ENCODE data around the gene ATP4A.

DNA sequence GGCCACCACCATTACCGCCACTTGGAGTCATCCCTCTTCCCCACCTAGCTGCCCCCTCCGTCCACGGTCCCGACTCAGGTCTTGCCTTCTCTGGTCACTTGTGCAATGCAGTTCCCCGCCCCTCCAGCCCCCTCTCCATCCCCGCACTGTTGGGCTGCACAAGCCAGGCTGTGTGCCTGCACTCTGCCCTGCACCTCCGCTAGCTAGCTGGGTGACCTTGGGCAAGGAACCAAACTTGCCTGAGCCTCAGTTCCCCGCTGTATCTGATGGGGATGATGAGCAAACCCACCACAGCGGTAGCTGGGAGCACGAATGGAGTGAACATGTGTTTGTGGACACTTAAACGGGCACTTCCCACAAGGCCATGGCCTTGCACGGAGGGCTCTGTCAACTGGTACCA is 23.6 kb downstream of the ATP4A start:
- TF ChIP-seq NFIC (IDR thresholded peaks at IDR 0.05) (no peak), EP300 (IDR thresholded peaks at IDR 0.05; ENCODE audit: borderline replicate concordance) (no peak), CREB1 (IDR thresholded peaks at IDR 0.05; ENCODE audit: low read depth) (no peak), RAD21 (IDR thresholded peaks at IDR 0.05; ENCODE audit: low read depth) (no peak), TCF12 (IDR thresholded peaks at IDR 0.05; ENCODE audit: low read depth) (no peak), TAF1 (IDR thresholded peaks at IDR 0.05; ENCODE audit: low read depth) (no peak), EGR1 (IDR thresholded peaks at IDR 0.05) (no peak)
- TF ChIP-seq, protein P1, sequence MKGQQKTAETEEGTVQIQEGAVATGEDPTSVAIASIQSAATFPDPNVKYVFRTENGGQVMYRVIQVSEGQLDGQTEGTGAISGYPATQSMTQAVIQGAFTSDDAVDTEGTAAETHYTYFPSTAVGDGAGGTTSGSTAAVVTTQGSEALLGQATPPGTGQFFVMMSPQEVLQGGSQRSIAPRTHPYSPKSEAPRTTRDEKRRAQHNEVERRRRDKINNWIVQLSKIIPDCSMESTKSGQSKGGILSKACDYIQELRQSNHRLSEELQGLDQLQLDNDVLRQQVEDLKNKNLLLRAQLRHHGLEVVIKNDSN (IDR thresholded peaks at IDR 0.05), result no peak
- TF ChIP-seq, protein P2, sequence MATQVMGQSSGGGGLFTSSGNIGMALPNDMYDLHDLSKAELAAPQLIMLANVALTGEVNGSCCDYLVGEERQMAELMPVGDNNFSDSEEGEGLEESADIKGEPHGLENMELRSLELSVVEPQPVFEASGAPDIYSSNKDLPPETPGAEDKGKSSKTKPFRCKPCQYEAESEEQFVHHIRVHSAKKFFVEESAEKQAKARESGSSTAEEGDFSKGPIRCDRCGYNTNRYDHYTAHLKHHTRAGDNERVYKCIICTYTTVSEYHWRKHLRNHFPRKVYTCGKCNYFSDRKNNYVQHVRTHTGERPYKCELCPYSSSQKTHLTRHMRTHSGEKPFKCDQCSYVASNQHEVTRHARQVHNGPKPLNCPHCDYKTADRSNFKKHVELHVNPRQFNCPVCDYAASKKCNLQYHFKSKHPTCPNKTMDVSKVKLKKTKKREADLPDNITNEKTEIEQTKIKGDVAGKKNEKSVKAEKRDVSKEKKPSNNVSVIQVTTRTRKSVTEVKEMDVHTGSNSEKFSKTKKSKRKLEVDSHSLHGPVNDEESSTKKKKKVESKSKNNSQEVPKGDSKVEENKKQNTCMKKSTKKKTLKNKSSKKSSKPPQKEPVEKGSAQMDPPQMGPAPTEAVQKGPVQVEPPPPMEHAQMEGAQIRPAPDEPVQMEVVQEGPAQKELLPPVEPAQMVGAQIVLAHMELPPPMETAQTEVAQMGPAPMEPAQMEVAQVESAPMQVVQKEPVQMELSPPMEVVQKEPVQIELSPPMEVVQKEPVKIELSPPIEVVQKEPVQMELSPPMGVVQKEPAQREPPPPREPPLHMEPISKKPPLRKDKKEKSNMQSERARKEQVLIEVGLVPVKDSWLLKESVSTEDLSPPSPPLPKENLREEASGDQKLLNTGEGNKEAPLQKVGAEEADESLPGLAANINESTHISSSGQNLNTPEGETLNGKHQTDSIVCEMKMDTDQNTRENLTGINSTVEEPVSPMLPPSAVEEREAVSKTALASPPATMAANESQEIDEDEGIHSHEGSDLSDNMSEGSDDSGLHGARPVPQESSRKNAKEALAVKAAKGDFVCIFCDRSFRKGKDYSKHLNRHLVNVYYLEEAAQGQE (IDR thresholded peaks at IDR 0.05; ENCODE audit: low read depth), result no peak
- TF ChIP-seq, protein P3, sequence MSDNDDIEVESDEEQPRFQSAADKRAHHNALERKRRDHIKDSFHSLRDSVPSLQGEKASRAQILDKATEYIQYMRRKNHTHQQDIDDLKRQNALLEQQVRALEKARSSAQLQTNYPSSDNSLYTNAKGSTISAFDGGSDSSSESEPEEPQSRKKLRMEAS (IDR thresholded peaks at IDR 0.05), result no peak

Data from Ishikawa (cell line).